IMR-90 (cell line): Measurements from ENCODE around the gene INPPL1. TPM values are rescaled to one million over a fixed set of nuclear protein-coding genes. Genes with fewer than 3 reads are reported as not detected.
A peak's percentile ranks its signal among the peaks of the same experiment; 100 is the strongest.

ENCODE experiments used
- ATAC-seq: fragments of 200-7000 bp; cut with Tn5 transposase; 2 replicates; pipeline ENCODE4 v1.9.1; 2020; ENCODE audit warnings: low read depth, mild to moderate bottlenecking, moderate library complexity
- BruUV-seq: library from RNA; stranded (reverse); fragments of 400-500 nt; replicated peaks from 2 replicates; lab custom pipeline; 2021; lab: Mats Ljungman, UMichigan
- CTCF ChIA-PET: fragments of 300-600 bp; formaldehyde crosslinking; extraction: SDS; loops from one replicate; lab custom pipeline; 2021; ENCODE audit warnings: antibody characterized with exemption; lab: Yijun Ruan, JAX
- POLR2A ChIA-PET: fragments of 300-600 bp; sonication (Branson Sonifier 250); formaldehyde crosslinking; loops from one replicate; lab custom pipeline; 2022; ENCODE audit warnings: antibody characterized with exemption; ENCODE audit not compliant: unreplicated experiment; lab: Charles Lee
- DNase-seq: peaks from one replicate; pipeline ENCODE4 v3.0.0; 2013
- H2AFZ ChIP-seq: replicated peaks from 2 replicates; pipeline ENCODE3; 2013; ENCODE audit warnings: low read length, mild to moderate bottlenecking; ENCODE audit not compliant: poor library complexity
- H2AK5ac ChIP-seq: 2 replicates; pipeline ENCODE4 v1.6.1; 2013; ENCODE audit warnings: low read depth, low read length, inconsistent platforms
- H2AK9ac ChIP-seq: replicated peaks from 2 replicates; pipeline ENCODE3; 2013; ENCODE audit warnings: mild to moderate bottlenecking, low read depth, low read length, moderate library complexity; ENCODE audit not compliant: poor library complexity
- H2BK120ac ChIP-seq: 2 replicates; pipeline ENCODE4 v1.6.1; 2013; ENCODE audit warnings: low read depth, low read length, inconsistent platforms
- H2BK15ac ChIP-seq: 3 replicates; pipeline ENCODE4 v1.6.1; 2013; ENCODE audit warnings: low read depth, low read length, inconsistent platforms
- H2BK20ac ChIP-seq: 2 replicates; pipeline ENCODE4 v1.6.1; 2013; ENCODE audit warnings: low read depth, mild to moderate bottlenecking, inconsistent platforms, low read length, moderate library complexity
- H2BK5ac ChIP-seq: 2 replicates; pipeline ENCODE4 v1.6.1; 2013; ENCODE audit warnings: mild to moderate bottlenecking, low read depth, low read length, inconsistent platforms; ENCODE audit not compliant: poor library complexity, severe bottlenecking
- H3K14ac ChIP-seq: replicated peaks from 2 replicates; pipeline ENCODE4 v1.6.1; 2013; ENCODE audit warnings: low read depth, low read length, inconsistent platforms
- H3K18ac ChIP-seq: 2 replicates; pipeline ENCODE4 v1.6.1; 2013; ENCODE audit warnings: low read depth, low read length, control low read depth
- H3K23ac ChIP-seq: 2 replicates; pipeline ENCODE4 v1.6.1; 2013; ENCODE audit warnings: low read depth, low read length, inconsistent platforms
- H3K27ac ChIP-seq: 2 replicates; pipeline ENCODE4 v1.5.1; 2013; ENCODE audit warnings: mild to moderate bottlenecking, control low read depth, low read length; ENCODE audit not compliant: insufficient read depth
- H3K27me3 ChIP-seq: 2 replicates; pipeline ENCODE4 v1.6.1; 2013; ENCODE audit warnings: low read length; ENCODE audit not compliant: control insufficient read depth, insufficient read depth
- H3K36me3 ChIP-seq: 2 replicates; pipeline ENCODE4 v1.6.1; 2013; ENCODE audit warnings: low read length, mixed read lengths; ENCODE audit not compliant: control insufficient read depth, insufficient read depth
- H3K4ac ChIP-seq: 2 replicates; pipeline ENCODE4 v1.6.1; 2013; ENCODE audit warnings: low read depth, low read length, inconsistent platforms
- H3K4me1 ChIP-seq: 2 replicates; pipeline ENCODE4 v1.6.1; 2013; ENCODE audit warnings: low read length, mixed read lengths; ENCODE audit not compliant: control insufficient read depth, insufficient read depth
- H3K4me2 ChIP-seq: 2 replicates; pipeline ENCODE4 v1.6.1; 2013; ENCODE audit warnings: low read depth, mild to moderate bottlenecking, control low read depth, low read length, moderate library complexity
- H3K4me3 ChIP-seq: 2 replicates; pipeline ENCODE4 v1.5.1; 2013; ENCODE audit warnings: low read depth, mild to moderate bottlenecking, control low read depth, low read length, moderate library complexity; ENCODE audit not compliant: insufficient read depth
- H3K56ac ChIP-seq: 2 replicates; pipeline ENCODE4 v1.6.1; 2013; ENCODE audit warnings: low read length, inconsistent platforms; ENCODE audit not compliant: insufficient read depth; ENCODE audit errors: extremely low read depth
- H3K79me1 ChIP-seq, 2 experiments: 2 replicates each; pipeline ENCODE4 v1.6.1; 2013; ENCODE audit warnings: low read length in 2 of 2, inconsistent platforms in 1 of 2, low read depth in 1 of 2
- H3K9ac ChIP-seq: 2 replicates; pipeline ENCODE4 v1.6.1; 2013; ENCODE audit warnings: low read depth, low read length, control low read depth
- H3K9me1 ChIP-seq: 2 replicates; pipeline ENCODE4 v1.6.1; 2013; ENCODE audit warnings: low read length, inconsistent platforms; ENCODE audit not compliant: insufficient read depth
- H3K9me3 ChIP-seq: 2 replicates; pipeline ENCODE4 v1.6.1; 2013; ENCODE audit warnings: low read length; ENCODE audit not compliant: control insufficient read depth, insufficient read depth
- H4K20me1 ChIP-seq: 2 replicates; pipeline ENCODE4 v1.6.1; 2013; ENCODE audit warnings: low read length, inconsistent platforms; ENCODE audit not compliant: insufficient read depth
- H4K5ac ChIP-seq: 2 replicates; pipeline ENCODE4 v1.6.1; 2013; ENCODE audit warnings: mild to moderate bottlenecking, low read depth, low read length, control low read depth
- H4K8ac ChIP-seq, 2 experiments: 2 replicates each; pipeline ENCODE4 v1.6.1; 2013; ENCODE audit warnings: low read depth in 2 of 2, low read length in 2 of 2, control low read depth in 1 of 2, inconsistent platforms in 1 of 2
- H4K91ac ChIP-seq: 2 replicates; pipeline ENCODE4 v1.6.1; 2013; ENCODE audit warnings: low read depth, low read length, inconsistent platforms; ENCODE audit not compliant: insufficient read depth
- BHLHE40 ChIP-seq: fragments of 150-350 bp; IDR thresholded peaks from 2 replicates; pipeline ENCODE4 v1.6.1; 2016; ENCODE audit warnings: mild to moderate bottlenecking, low read depth, low read length
- CHD1 ChIP-seq: IDR thresholded peaks from 2 replicates; pipeline ENCODE4 v1.6.1; 2012; ENCODE audit warnings: low read depth, low read length, improper control_type of control experiment
- MAFK ChIP-seq: IDR thresholded peaks from 2 replicates; pipeline ENCODE4 v1.6.1; 2012; ENCODE audit warnings: low read depth, low read length, improper control_type of control experiment
- MAZ ChIP-seq: IDR thresholded peaks from 2 replicates; pipeline ENCODE4 v1.6.1; 2012; ENCODE audit warnings: low read depth, mild to moderate bottlenecking, low read length, improper control_type of control experiment, moderate library complexity, borderline replicate concordance
- MXI1 ChIP-seq: IDR thresholded peaks from 2 replicates; pipeline ENCODE4 v1.6.1; 2012; ENCODE audit warnings: low read depth, mild to moderate bottlenecking, low read length, moderate library complexity, borderline replicate concordance
- SMC3 ChIP-seq: fragments of 150-350 bp; IDR thresholded peaks from 2 replicates; pipeline ENCODE4 v1.6.1; 2016; ENCODE audit warnings: low read depth, mild to moderate bottlenecking, antibody characterized with exemption, low read length, moderate library complexity
- WGBS, 2 experiments: methylation state at CpG; one replicate each; pipeline versions ENCODE4 v1.1.5 to v1.1.7; 2013; ENCODE audit warnings: missing lambda C conversion rate in 2 of 2; ENCODE audit not compliant: insufficient read length in 1 of 2; ENCODE audit errors: extremely low coverage in 2 of 2; 5-methylcytosine and 5-hydroxymethylcytosine counted together
- dilution Hi-C: fragments of 300-500 bp; cut with HindIII; formaldehyde crosslinking; loops from one replicate; pipeline ENCODE4 v1.14.3; 2018; ENCODE audit warnings: low sequenced_read_pairs; ENCODE audit not compliant: unreplicated experiment
- in situ Hi-C: fragments of 300-500 bp; cut with MboI; formaldehyde crosslinking; loops from 3 replicates; pipeline ENCODE4 v1.14.3; 2019; ENCODE audit warnings: low sequenced_read_pairs, inconsistent platforms, mixed read lengths
- intact Hi-C: fragments of 100-400 bp; cut with micrococcal nuclease; formaldehyde crosslinking; loops from 2 replicates; pipeline ENCODE4 v1.10.0; 2022
- polyA plus RNA-seq, 3 experiments: library from polyadenylated mRNA; depleted of rRNA; stranded (reverse); fragments of >200 nt; gene quantifications; 2 replicates each; pipeline ENCODE4 v1.2.3, GENCODE V29; 2012; ENCODE audit warnings: low replicate concordance in 1 of 3
- total RNA-seq: library from RNA; depleted of rRNA; stranded (reverse); fragments of >200 nt; gene quantifications from 2 replicates; pipeline ENCODE4 v1.2.3, GENCODE V29; 2012
- TF ChIP-seq, protein P1 (sequence below): fragments of 150-350 bp; IDR thresholded peaks from 2 replicates; pipeline ENCODE4 v1.6.1; 2016; ENCODE audit warnings: low read depth, mild to moderate bottlenecking, low read length, moderate library complexity, borderline replicate concordance
- TF ChIP-seq, protein P2 (sequence below): fragments of 150-350 bp; IDR thresholded peaks from 2 replicates; pipeline ENCODE4 v1.6.1; 2017; ENCODE audit warnings: mild to moderate bottlenecking, antibody characterized with exemption, low read length, low read depth
- TF ChIP-seq, protein P3 (sequence below): conservative IDR thresholded peaks from 2 replicates; pipeline ENCODE4 v1.5.1; 2012; ENCODE audit warnings: mild to moderate bottlenecking, low read depth, low read length, improper control_type of control experiment

Gene INPPL1
- total and polyA plus RNA-seq, 2 of the 4 experiments (the other 2 are of a cell fraction): 27.4 to 105 TPM

DNA sequence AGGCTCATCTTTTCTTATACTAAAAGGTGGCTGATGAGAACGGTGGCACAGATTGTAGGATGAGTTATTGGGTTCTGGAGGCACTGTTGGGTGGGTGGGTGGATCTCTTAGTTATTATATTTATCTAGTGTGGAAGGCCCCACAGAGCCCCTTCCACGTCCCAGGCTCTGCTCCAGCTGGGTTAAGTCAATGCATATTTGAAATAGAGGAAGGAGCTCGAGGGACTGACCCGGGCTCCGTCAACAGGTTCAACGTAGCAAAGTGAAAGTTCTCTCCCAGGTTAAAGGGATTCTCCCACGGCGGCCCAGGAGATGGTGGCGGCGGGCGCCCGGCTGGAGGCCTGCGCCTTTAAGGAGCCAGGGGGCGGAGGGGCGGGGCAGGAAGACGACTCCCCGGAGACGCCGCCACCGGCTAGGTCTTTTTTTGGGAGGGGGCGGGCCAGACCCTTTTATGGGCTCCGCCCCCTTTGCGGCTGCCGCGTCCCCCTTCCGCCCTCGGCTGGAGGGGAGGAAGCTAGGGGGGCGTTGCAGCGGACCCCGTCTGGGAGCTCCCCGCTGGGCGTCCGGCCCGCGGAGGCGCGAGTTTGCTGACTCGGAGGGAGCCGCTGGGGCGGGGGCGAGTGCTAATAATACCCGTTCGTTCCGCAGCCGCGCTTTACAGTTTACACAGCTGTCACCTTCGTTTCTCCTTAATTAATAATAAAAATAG lies 1.5 kb upstream of the INPPL1 start:
- peak overlapping the region; percentile 71 for H3K14ac ChIP-seq
- POLR2A ChIA-PET: interaction anchor here (0.6 kb wide), 1 partner anchor 266 kb away, joined by 3 read pairs; no protein-coding TSS in a partner anchor
- peak overlapping the region; percentile 76; the same call in 1 of the 3 replicates for H2BK15ac ChIP-seq
- peaks cover 6% of the 10 kb centered on the region; the same call in 1 of the 2 replicates for H3K4me1 ChIP-seq
- H3K9me3 ChIP-seq: no peaks in the 10 kb centered on the region
- peak; percentile 76 for ATAC-seq
- H2BK20ac ChIP-seq: peak overlapping the region; percentile 35; the same call in 1 of the 2 replicates
- H4K8ac ChIP-seq: peak overlapping the region; percentile 85 to 95
- peak overlapping the region; percentile 74 for H2AK9ac ChIP-seq
- peak overlapping the region; percentile 73 for H3K4ac ChIP-seq
- no TSS peak for BruUV-seq
- H4K20me1 ChIP-seq: peaks cover 30% of the 10 kb centered on the region
- peak overlapping the region; percentile 3 for H3K18ac ChIP-seq
- H3K4me3 ChIP-seq: peak overlapping the region; percentile 98
- peak overlapping the region; percentile 62 for H3K23ac ChIP-seq
- peak; percentile 88 for DNase-seq
- H3K56ac ChIP-seq: peak overlapping the region; percentile 52
- CTCF ChIA-PET: interaction anchor here (0.6 to 1.3 kb wide), 4 partner anchors 40 to 198 kb away, joined by 3 read pairs; no protein-coding TSS in a partner anchor
- peak overlapping the region; percentile 77 for H2BK5ac ChIP-seq
- H3K4me2 ChIP-seq: peak overlapping the region; percentile 73
- H3K36me3 ChIP-seq: peaks cover 13% of the 10 kb centered on the region
- intact Hi-C loops: loop anchor here (2.0 kb wide), 1 partner anchor 120 kb away; the partner anchor contains the start of gene LAMTOR1
- peak overlapping the region; percentile 91 for H2AFZ ChIP-seq
- H3K9ac ChIP-seq: peak overlapping the region; percentile 72
- peak overlapping the region; percentile 63; the same call in 1 of the 2 replicates for H2AK5ac ChIP-seq
- peak overlapping the region; percentile 39; the same call in 1 of the 2 replicates for H2BK120ac ChIP-seq
- peak overlapping the region; percentile 63 for H4K91ac ChIP-seq
- H3K9me1 ChIP-seq: peaks cover 7% of the 10 kb centered on the region; the same call in 1 of the 2 replicates
- peaks cover 23 to 38% of the 10 kb centered on the region in 2 experiments; a peak in 3 of 4 replicates for H3K79me1 ChIP-seq
- WGBS, 2 experiments: 3% methylated on average over 10 of the region's 47 CpGs; no CpG with 5 or more reads in 1 of the 2 experiments
- peak overlapping the region; percentile 73 for H4K5ac ChIP-seq
- dilution Hi-C loops: no loop called here
- peak; percentile 66 for TF ChIP-seq MAFK
- TF ChIP-seq SMC3: no peak
- TF ChIP-seq, protein P1, sequence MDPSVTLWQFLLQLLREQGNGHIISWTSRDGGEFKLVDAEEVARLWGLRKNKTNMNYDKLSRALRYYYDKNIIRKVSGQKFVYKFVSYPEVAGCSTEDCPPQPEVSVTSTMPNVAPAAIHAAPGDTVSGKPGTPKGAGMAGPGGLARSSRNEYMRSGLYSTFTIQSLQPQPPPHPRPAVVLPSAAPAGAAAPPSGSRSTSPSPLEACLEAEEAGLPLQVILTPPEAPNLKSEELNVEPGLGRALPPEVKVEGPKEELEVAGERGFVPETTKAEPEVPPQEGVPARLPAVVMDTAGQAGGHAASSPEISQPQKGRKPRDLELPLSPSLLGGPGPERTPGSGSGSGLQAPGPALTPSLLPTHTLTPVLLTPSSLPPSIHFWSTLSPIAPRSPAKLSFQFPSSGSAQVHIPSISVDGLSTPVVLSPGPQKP: no peak
- TF ChIP-seq, protein P2, sequence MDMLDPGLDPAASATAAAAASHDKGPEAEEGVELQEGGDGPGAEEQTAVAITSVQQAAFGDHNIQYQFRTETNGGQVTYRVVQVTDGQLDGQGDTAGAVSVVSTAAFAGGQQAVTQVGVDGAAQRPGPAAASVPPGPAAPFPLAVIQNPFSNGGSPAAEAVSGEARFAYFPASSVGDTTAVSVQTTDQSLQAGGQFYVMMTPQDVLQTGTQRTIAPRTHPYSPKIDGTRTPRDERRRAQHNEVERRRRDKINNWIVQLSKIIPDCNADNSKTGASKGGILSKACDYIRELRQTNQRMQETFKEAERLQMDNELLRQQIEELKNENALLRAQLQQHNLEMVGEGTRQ: no peak
- peak; percentile 52; the same call in 1 of the 2 replicates for TF ChIP-seq MXI1
- TF ChIP-seq, protein P3, sequence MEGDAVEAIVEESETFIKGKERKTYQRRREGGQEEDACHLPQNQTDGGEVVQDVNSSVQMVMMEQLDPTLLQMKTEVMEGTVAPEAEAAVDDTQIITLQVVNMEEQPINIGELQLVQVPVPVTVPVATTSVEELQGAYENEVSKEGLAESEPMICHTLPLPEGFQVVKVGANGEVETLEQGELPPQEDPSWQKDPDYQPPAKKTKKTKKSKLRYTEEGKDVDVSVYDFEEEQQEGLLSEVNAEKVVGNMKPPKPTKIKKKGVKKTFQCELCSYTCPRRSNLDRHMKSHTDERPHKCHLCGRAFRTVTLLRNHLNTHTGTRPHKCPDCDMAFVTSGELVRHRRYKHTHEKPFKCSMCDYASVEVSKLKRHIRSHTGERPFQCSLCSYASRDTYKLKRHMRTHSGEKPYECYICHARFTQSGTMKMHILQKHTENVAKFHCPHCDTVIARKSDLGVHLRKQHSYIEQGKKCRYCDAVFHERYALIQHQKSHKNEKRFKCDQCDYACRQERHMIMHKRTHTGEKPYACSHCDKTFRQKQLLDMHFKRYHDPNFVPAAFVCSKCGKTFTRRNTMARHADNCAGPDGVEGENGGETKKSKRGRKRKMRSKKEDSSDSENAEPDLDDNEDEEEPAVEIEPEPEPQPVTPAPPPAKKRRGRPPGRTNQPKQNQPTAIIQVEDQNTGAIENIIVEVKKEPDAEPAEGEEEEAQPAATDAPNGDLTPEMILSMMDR: peak; percentile 39; the same call in 1 of the 2 replicates
- TF ChIP-seq CHD1: no peak
- peak; percentile 87 for TF ChIP-seq MAZ
- TF ChIP-seq BHLHE40: no peak
- in situ Hi-C loops: no loop called here
- peaks cover 11% of the 10 kb centered on the region for H3K27me3 ChIP-seq
- H3K27ac ChIP-seq: peak overlapping the region; percentile 80
